Right lobe of liver (tissue), 6 donors: Measurements from ENCODE around the gene SLC15A1. TPM values are rescaled to one million over a fixed set of nuclear protein-coding genes. Genes with fewer than 3 reads are reported as not detected.

Experiments used
- ATAC-seq, 4 donors: fragments of 200-7000 bp; cut with Tn5 transposase; one replicate each; pipeline ENCODE4 v1.9.1; 2020; ENCODE audit warnings: mild to moderate bottlenecking in 4 of 4, moderate library complexity in 4 of 4
- DNase-seq, 3 donors: peaks; one replicate each; pipeline ENCODE4 v3.0.0-alpha.2; 2020
- H3K27ac ChIP-seq, 3 donors: fragments of 200-600 bp; one replicate each; pipeline ENCODE4 v1.8.0; 2022
- H3K27me3 ChIP-seq, 2 donors: fragments of 200-600 bp; one replicate each; pipeline ENCODE4 v1.8.0; 2022
- H3K36me3 ChIP-seq, 4 donors: fragments of 200-600 bp; sonication (generic) in 1 of 4; one replicate each; pipeline versions ENCODE4 v1.5.1 to v1.8.0; 2017 to 2022; ENCODE audit warnings: control low read depth in 1 of 4
- H3K4me1 ChIP-seq, 4 donors: fragments of 200-600 bp; sonication (generic) in 1 of 4; one replicate each; pipeline versions ENCODE4 v1.5.1 to v1.8.0; 2017 to 2022; ENCODE audit warnings: control low read depth in 1 of 4
- H3K4me3 ChIP-seq, 3 donors: fragments of 200-600 bp; one replicate each; pipeline ENCODE4 v1.8.0; 2022
- H3K9me3 ChIP-seq, 4 donors: fragments of 200-600 bp; sonication (generic) in 1 of 4; one replicate each; pipeline versions ENCODE4 v1.5.1 to v1.8.0; 2017 to 2022; ENCODE audit warnings: control low read depth in 1 of 4
- POLR2A ChIP-seq: fragments of 450-650 bp; IDR thresholded peaks from one replicate; pipeline ENCODE4 v1.6.1; 2017; ENCODE audit warnings: antibody characterized with exemption, mild to moderate bottlenecking
- WGBS: methylation state at CpG from one replicate; pipeline ENCODE4 v1.1.6; 2018; ENCODE audit warnings: low coverage, low lambda C conversion rate; ENCODE audit not compliant: insufficient coverage; ENCODE audit errors: missing lambda C conversion rate; 5-methylcytosine and 5-hydroxymethylcytosine counted together
- intact Hi-C, 2 donors: fragments of 100-400 bp; cut with DNase I; formaldehyde crosslinking; loops; one replicate each; pipeline versions ENCODE4 v1.11.2 to v1.14.1; 2022
- total RNA-seq, 6 experiments: library from RNA; depleted of rRNA in 2 of 6; stranded (reverse); fragments of >200 nt in 2 of 6; fragmentation: NEBNext Ultra II Directional in 3 of 6; extraction: Animal tissue kit (Norgen Biotek cat#: 25700) in 3 of 6; gene quantifications; one replicate each; pipeline versions ENCODE4 v1.1.0 to v1.2.4, GENCODE V29; 2016 to 2023
- TF ChIP-seq, protein P1 (sequence below), 4 donors: fragments of 200-600 bp in 3 of 4; fragments of 450-650 bp in 1 of 4; IDR thresholded peaks; one replicate each; pipeline versions ENCODE4 v1.5.1 to v1.8.0; 2016 to 2022; ENCODE audit warnings: antibody characterized with exemption in 4 of 4, mild to moderate bottlenecking in 2 of 4
- donor health status: DM: no; HTN: yes; CAD: no.
- donor health status: DM: no; HTN: no; CAD: no.
- donor health status: DM: no; HTN: no; CAD: no.
- donor health status: DM: no; HTN: yes; CAD: no.
- donor health status: DM: no; HTN: yes; CAD: no.

The SLC15A1 gene
- total RNA-seq, 6 experiments from 2014 or later = 13.5 to 26.8 (median 17.3) TPM

DNA sequence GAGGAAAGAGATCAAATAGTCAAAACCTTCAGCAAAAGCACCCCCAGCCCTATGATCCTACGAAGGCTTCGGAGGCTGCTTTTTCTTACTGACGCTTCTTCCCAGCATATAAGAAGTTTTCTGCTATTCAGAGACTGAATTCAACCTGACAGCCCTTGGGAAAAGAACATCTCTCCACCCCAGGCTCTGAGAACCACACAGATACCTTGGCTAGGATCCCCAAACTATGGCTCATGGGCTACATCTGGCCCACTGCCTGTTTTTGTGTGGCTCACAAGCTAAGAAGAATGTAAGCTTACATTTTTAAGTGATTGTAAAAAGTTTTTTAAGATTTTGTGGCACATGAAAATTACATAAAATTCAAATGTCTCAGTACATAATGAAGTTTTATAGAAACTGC, 3.0 kb downstream of the SLC15A1 start:
- intact Hi-C loops = no loop called here
- Histone ChIP-seq H3K4me1 (peaks cover 0 to 22% (median 9%) of the 10 kb centered on the region in 4 donors), H3K4me3 (no peak overlapping the region), H3K36me3 (no peaks in the 10 kb centered on the region), H3K9me3 (no peaks in the 10 kb centered on the region), H3K27me3 (no peaks in the 10 kb centered on the region), H3K27ac (no peak overlapping the region)
- DNase-seq = no peak
- 65% methylated on average over 2 of the region's 3 CpGs for WGBS
- TF ChIP-seq, protein P1, sequence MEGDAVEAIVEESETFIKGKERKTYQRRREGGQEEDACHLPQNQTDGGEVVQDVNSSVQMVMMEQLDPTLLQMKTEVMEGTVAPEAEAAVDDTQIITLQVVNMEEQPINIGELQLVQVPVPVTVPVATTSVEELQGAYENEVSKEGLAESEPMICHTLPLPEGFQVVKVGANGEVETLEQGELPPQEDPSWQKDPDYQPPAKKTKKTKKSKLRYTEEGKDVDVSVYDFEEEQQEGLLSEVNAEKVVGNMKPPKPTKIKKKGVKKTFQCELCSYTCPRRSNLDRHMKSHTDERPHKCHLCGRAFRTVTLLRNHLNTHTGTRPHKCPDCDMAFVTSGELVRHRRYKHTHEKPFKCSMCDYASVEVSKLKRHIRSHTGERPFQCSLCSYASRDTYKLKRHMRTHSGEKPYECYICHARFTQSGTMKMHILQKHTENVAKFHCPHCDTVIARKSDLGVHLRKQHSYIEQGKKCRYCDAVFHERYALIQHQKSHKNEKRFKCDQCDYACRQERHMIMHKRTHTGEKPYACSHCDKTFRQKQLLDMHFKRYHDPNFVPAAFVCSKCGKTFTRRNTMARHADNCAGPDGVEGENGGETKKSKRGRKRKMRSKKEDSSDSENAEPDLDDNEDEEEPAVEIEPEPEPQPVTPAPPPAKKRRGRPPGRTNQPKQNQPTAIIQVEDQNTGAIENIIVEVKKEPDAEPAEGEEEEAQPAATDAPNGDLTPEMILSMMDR (IDR thresholded peaks at IDR 0.05) = no peak
- TF ChIP-seq POLR2A = no peak
- no peak for ATAC-seq

DNA sequence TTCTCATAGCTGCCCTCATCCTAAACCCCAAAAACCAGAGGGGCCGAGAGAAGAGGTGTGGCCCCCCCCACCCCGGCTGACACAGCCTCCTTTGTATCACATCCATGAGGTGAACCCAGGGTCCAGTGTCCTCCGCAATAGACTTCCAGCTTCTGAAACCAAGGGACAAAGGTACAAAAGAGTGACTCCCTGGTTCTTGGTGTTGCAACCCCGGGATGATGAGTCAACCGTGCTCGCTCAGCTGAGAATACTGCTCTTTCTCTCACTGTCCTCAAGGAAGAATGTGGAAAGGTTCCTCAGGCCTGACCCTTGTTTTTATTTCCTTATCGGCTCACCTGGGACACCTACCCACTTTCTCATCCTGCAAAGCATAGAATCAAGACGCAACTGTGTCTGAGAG, 5.5 kb downstream of the SLC15A1 start:
- H3K27ac ChIP-seq = peak overlapping the region in 1 of 3 donors; percentile 26
- peaks cover 0 to 35% (median 9%) of the 10 kb centered on the region in 4 donors for H3K4me1 ChIP-seq
- H3K27me3 ChIP-seq = no peaks in the 10 kb centered on the region
- no peaks in the 10 kb centered on the region for H3K36me3 ChIP-seq
- H3K4me3 ChIP-seq = no peak overlapping the region
- ATAC-seq (peak; percentile 71 to 86 (median 82)), DNase-seq (peak in 2 of 3 donors; percentile 63 to 67)
- 47% methylated on average over 5 of the region's 8 CpGs for WGBS
- intact Hi-C loops = no loop called here
- H3K9me3 ChIP-seq = no peaks in the 10 kb centered on the region
- no peak for TF ChIP-seq POLR2A
- TF ChIP-seq, protein P1 (IDR thresholded peaks at IDR 0.05) = no peak

DNA sequence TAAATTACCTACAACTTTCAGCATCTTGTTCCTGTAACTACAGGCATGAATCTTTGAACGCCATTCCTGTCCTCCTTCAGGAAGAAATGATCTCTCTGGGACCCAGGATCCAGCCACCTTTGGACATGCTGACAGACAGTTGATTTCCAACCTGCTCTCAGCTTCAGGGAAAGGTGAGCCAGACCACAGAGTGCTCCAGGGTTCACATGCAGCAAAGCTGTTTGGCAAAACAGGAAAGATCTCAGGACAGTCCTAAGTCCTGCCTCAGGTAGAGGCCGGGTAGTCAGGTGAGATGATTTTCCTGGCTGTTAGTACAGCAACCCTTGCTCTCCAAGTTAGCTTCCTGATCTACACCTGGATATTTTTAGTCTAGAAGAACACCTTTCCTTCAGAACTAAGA, 9.1 kb downstream of the SLC15A1 start:
- ATAC-seq (peak in 3 of 4 donors; percentile 7 to 55 (median 43)), DNase-seq (no peak)
- no peak for TF ChIP-seq POLR2A
- TF ChIP-seq, protein P1 (IDR thresholded peaks at IDR 0.05) = no peak
- no peaks in the 10 kb centered on the region for H3K9me3 ChIP-seq
- H3K4me3 ChIP-seq = no peak overlapping the region
- no peaks in the 10 kb centered on the region for H3K36me3 ChIP-seq
- 49% methylated on average over 2 of the region's 2 CpGs for WGBS
- peak overlapping the region in 1 of 3 donors; percentile 33 for H3K27ac ChIP-seq
- H3K4me1 ChIP-seq = peaks cover 0 to 35% (median 9%) of the 10 kb centered on the region in 4 donors
- intact Hi-C loops = no loop called here
- H3K27me3 ChIP-seq = no peaks in the 10 kb centered on the region

DNA sequence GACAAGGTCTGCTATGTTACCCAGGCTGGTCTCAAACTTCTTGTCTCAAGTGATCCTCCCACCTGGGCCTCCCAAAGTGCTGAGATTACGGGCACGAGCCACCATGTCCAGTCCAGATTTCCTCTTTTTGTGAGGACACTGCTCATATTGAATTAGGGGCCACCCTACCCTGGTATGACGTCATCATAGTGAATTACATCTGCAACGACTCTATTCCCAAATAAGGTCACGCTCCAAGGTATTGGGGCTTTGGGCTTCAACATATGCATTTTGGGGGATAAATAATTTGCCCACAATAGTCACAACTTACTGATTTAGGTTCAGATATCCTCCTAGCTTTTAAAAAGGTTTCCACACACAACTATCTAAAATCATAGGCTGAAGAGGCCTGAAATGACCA, 9.5 kb downstream of the SLC15A1 start:
- no peak for ATAC-seq
- 96% methylated on average over 5 of the region's 5 CpGs for WGBS
- intact Hi-C loops = no loop called here
- no peak overlapping the region for H3K4me3 ChIP-seq
- H3K27me3 ChIP-seq = no peaks in the 10 kb centered on the region
- no peak overlapping the region for H3K27ac ChIP-seq
- H3K36me3 ChIP-seq = no peaks in the 10 kb centered on the region
- no peak for DNase-seq
- H3K4me1 ChIP-seq = peaks cover 0 to 32% (median 8%) of the 10 kb centered on the region in 4 donors
- TF ChIP-seq, protein P1 (IDR thresholded peaks at IDR 0.05) = no peak
- TF ChIP-seq POLR2A = no peak
- H3K9me3 ChIP-seq = no peaks in the 10 kb centered on the region
